HEK293 (cell line): ENCODE results near the gene PTPRH.

Source experiments
- ZNF146 ChIP-seq: fragments of 450-650 bp; formaldehyde crosslinking; IDR thresholded peaks from 2 replicates; pipeline ENCODE4 v1.5.1; 2016; ENCODE audit warnings: missing biosample characterization, missing genetic modification characterization
- TF ChIP-seq, protein P1 (sequence below): fragments of 450-650 bp; formaldehyde crosslinking; IDR thresholded peaks from 2 replicates; pipeline ENCODE4 v1.5.1; 2016; ENCODE audit warnings: missing biosample characterization, missing genetic modification characterization

DNA sequence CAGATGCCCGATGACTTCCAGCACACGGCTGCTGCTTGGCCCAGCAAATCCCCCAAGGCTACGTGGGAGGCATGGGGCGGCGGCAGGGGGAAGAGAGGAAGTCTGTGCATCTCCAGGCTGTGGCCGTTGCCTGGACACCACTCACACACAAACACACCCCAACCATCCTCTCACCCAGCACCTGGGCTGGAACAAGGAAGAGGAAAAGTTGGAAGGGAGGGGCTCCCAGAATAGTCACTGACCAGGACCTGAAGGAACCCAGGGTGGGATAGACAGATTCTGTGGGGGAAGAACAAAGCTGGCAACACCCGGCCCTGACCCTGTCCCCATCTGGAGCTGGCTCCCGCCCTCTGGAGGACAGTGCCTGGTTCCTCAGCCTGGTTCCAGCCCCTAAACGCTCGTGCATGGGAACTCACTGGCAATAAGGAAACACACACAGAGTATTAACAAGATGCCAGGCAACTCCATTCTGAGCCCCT, 38.4 kb upstream of the PTPRH start:
- no peak for TF ChIP-seq ZNF146 (tag by site-specific recombination)
- TF ChIP-seq, protein P1, sequence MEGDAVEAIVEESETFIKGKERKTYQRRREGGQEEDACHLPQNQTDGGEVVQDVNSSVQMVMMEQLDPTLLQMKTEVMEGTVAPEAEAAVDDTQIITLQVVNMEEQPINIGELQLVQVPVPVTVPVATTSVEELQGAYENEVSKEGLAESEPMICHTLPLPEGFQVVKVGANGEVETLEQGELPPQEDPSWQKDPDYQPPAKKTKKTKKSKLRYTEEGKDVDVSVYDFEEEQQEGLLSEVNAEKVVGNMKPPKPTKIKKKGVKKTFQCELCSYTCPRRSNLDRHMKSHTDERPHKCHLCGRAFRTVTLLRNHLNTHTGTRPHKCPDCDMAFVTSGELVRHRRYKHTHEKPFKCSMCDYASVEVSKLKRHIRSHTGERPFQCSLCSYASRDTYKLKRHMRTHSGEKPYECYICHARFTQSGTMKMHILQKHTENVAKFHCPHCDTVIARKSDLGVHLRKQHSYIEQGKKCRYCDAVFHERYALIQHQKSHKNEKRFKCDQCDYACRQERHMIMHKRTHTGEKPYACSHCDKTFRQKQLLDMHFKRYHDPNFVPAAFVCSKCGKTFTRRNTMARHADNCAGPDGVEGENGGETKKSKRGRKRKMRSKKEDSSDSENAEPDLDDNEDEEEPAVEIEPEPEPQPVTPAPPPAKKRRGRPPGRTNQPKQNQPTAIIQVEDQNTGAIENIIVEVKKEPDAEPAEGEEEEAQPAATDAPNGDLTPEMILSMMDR (tag by site-specific recombination), result no peak
